ENCODE results near the gene TLR10. TPM values are rescaled to one million over a fixed set of nuclear protein-coding genes. Genes with fewer than 3 reads are reported as not detected.
"Not testable (repeated sequence)": the region's sequence is repeated elsewhere in the genome, so short reads cannot be mapped to it uniquely, and the experiment has no call there.

The TLR10 gene
- total RNA-seq, 1 experiment from 2014 or later: not detected

DNA sequence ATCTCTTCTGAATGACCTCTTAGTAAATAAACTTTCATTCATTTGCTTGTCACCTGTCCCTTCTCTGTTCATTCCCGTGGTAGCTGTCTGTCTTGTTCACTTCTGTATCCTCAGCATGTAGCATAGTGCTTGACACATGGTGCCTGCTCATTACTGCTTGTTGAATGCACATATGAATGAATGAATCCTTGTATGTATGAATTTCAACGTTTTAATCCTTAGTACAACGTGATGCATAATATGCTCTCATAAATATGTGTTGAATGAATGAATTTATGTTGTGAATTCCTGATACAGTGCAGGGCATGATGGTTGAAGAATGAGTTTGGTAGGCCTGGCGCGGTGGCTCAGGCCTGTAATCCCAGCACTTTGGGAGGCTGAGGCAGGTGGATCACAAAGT is 3.0 kb downstream of the TLR10 start:
- H3K4me3 ChIP-seq: no peak overlapping the region
- no peaks in the 10 kb centered on the region for H3K27me3 ChIP-seq
- DNase-seq: no peak
- H3K36me3 ChIP-seq: no peaks in the 10 kb centered on the region
- no peaks in the 10 kb centered on the region for H3K9me3 ChIP-seq

DNA sequence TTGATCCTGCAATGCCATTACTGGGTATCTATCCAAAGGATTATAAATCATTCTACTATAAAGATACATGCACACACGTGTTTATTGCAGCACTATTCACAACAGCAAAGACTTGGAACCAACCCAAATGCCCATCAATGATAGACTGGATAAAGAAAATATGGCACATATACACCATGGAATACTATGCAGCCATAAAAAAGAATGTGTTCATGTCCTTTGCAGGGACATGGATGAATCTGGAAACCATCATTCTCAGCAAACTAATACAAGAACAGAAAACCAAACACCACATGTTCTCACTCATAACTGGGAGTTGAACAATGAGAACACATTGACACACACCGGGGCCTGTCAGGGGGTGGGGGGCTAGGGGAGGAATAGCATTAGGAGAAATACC is 4.9 kb downstream of the TLR10 start:
- not testable (repeated sequence) for H3K9me3 ChIP-seq, DNase-seq

DNA sequence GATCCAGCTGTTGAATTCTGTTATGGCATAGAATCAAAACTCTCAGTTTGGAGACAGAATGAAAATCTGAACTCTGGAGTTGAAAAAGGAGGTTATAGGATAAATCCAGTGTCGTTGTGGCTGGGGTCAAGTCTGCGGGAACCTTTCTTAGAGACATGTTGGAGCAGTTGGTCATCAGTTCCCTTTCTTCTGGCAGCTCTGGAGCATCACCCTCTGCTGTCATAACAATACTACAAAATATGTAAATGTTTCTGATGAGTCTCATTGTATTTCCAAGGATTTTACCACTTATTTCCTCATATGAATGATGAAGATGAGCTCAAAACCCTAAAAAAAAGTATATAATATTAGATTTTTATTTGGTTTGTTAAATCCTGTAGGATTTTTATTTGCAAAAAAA is 7.5 kb downstream of the TLR10 start:
- Histone ChIP-seq H3K4me3 (no peak overlapping the region), H3K9me3 (no peaks in the 10 kb centered on the region), H3K36me3 (no peaks in the 10 kb centered on the region), H3K27me3 (no peaks in the 10 kb centered on the region)
- DNase-seq: no peak

More for the DNA sequence above, 4.9 kb downstream of the TLR10 start:
- H3K36me3 ChIP-seq, H3K4me3 ChIP-seq, H3K27me3 ChIP-seq: not testable (repeated sequence)

DNA sequence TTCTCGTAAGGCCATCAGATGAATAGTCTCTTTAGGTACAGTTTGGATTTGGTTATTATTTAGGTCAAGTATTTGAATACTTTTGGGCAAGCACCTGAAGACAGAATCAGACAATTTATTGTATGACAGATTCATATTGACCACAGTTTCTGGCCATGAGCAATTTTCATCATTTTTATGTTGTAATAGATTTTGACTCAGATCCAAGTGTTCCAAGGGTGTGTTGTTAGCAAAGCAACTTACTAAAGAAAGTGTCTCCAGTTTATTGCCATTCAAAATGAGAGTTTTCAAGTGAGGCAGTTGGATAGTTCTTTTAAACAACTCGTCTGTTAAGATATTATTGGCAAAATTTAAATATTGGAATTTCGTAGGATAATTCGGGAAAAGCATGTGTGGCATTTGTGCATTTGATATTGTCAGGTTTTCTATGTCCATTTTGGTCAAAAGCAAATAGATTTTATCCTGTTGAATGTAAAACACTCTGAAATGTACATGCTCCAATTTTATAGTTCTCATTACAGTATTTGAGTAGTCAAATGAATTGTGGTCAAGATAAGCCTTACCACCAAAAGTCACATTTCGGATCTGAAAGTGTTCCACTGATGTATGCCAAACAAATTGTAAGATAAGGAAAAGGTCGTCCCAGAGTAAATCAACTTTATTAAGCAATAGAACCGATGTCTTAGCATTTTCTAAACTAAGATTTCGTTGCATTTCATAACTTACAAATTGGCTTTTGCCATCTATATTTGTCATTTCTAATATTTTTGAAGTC is 8.4 kb downstream of the TLR10 start:
- no peak for DNase-seq
- Histone ChIP-seq H3K36me3 (no peaks in the 10 kb centered on the region), H3K9me3 (no peaks in the 10 kb centered on the region), H3K27me3 (no peaks in the 10 kb centered on the region), H3K4me3 (no peak overlapping the region)

DNA sequence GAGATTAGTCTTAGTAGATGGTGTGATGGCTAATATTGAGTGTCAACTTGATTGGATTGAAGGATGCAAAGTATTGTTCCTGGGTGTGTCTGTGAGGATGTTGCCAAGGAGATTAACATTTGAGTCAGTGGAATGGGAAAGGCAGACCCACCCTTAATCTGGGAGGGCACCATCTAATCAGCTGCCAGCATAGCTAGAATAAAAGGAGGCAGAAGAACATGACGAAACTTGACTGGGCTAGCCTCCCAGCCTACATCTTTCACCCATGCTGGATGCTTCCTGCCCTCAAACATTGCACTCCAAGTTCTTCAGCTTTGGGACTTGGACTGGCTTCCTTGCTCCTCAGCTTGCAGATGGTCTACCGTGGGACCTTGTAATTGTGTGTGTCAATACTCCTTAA is 12.5 kb downstream of the TLR10 start:
- not testable (repeated sequence) for H3K36me3 ChIP-seq, H3K27me3 ChIP-seq, H3K4me3 ChIP-seq, DNase-seq, H3K9me3 ChIP-seq

DNA sequence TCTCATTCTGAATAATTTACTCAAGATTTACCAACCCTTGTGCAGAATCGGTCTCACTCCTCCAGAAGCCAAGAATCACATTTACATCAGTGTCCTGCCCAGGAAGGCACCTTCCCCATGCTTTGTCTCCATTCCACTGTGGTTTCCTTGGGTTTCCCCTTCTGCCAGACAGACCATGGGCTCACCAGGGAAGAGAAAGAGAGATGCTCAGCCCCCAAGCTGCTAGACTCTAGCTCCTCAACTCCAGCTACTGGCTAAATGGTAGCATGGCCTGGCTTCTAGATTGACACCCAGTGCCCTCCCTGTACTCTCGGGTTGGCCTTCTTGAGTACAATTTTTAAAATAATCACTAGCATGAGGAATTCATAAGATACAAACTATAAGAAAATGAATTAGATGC is 12.9 kb downstream of the TLR10 start:
- no peak for DNase-seq
- no peaks in the 10 kb centered on the region for H3K27me3 ChIP-seq
- H3K9me3 ChIP-seq: no peaks in the 10 kb centered on the region
- no peak overlapping the region for H3K4me3 ChIP-seq
- H3K36me3 ChIP-seq: no peaks in the 10 kb centered on the region

DNA sequence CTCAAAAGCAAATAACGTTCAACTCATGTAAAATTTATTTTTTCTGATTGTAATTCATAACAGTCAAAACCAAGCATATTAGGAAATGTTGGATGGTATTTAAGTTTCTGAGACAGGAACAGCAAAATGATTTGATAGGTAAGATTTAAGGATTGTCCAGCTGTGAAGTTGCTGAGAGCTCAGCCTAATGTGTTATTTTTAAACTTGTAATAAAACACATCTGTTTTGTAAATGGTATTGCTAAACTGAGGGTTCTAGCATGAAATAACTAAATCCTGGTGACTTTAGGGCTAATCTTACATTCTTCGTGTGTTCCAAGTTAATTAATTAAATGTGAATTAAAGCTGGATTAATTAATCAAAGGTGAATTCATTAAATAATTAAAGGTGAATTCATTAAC is 13.3 kb downstream of the TLR10 start:
- H3K4me3 ChIP-seq: no peak overlapping the region
- no peaks in the 10 kb centered on the region for H3K36me3 ChIP-seq
- H3K9me3 ChIP-seq: no peaks in the 10 kb centered on the region
- no peak for DNase-seq
- H3K27me3 ChIP-seq: no peaks in the 10 kb centered on the region

DNA sequence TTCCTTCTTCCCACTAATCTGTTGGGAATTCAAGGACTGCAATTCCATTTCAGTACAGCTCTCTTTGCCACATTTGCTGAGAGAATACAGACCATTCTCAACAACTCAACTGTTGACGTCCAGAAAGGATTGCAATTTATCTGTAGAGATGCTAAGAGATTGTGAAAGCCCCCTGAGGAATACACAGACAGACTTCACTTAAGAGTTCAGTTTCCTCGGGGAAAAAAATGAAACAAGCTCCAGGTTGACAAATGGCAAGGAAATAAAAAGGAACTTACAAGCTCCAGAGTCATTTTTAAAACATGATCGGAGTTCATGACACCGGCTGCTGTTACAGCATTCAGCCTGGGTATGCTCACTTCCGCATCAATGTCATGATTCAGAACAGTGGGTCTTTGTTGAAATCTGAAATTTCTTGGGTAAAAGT is 13.8 kb downstream of the TLR10 start:
- no peaks in the 10 kb centered on the region for H3K27me3 ChIP-seq
- no peak for DNase-seq
- H3K36me3 ChIP-seq: no peaks in the 10 kb centered on the region
- no peak overlapping the region for H3K4me3 ChIP-seq
- no peaks in the 10 kb centered on the region for H3K9me3 ChIP-seq

DNA sequence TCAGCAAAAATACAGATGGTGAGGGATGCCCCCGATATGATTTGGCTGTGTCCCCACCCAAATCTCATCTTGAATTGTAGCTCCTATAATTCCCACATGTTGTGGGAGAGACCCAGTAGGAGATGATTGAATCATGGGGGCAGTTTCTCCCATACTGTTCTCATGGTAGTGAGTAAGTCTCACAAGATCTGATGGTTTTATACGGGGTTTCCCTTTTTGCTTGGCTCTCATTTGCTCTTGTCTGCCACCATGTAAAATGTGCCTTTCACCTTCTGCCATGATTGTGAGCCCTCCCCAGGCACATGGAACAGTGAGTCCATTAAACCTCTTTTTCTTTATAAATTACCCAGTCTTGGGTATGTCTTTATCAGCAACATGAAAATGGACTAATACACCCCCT is 15.8 kb downstream of the TLR10 start:
- not testable (repeated sequence) for H3K27me3 ChIP-seq, H3K4me3 ChIP-seq, DNase-seq, H3K36me3 ChIP-seq, H3K9me3 ChIP-seq

DNA sequence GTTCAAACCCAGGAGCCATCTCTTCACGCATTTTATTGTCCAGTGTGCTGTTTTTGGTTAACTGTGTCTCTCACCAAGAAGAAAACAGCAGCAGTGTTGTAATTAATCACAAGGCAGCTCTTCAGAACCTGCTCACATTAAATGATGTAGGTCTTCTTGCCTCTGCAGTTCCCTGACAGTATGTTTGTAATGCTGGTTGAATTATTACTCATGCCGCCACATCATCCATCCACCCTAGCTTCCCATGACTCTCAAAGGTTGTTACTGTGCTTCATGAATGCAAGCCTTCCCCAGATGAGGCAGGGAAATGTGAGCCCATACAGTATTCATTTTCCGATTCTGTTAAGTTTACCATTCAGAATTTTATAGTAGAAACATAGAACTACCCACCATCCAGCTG is 17.4 kb downstream of the TLR10 start:
- Histone ChIP-seq H3K4me3 (no peak overlapping the region), H3K36me3 (no peaks in the 10 kb centered on the region), H3K27me3 (no peaks in the 10 kb centered on the region), H3K9me3 (no peaks in the 10 kb centered on the region)
- no peak for DNase-seq

DNA sequence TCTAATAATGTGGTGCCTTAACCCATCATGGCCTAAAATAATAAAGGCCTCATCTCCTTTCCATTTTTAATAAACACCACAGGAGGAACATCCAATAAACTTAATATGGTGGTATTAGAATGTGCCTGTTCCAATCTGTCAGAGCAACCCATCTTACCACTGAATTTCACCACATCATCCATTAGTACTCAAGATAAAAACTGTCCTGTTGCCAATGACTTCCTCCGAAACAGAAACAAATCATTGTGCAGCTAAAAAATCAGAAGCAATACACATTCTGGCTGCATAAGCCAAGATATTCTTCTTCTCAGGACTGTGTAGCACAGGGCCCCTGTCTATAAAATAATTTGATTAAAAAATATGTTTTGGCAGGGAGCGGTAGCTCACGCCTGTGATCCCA is 18.5 kb downstream of the TLR10 start:
- Histone ChIP-seq H3K4me3 (no peak overlapping the region), H3K9me3 (no peaks in the 10 kb centered on the region), H3K36me3 (no peaks in the 10 kb centered on the region), H3K27me3 (no peaks in the 10 kb centered on the region)
- no peak for DNase-seq

DNA sequence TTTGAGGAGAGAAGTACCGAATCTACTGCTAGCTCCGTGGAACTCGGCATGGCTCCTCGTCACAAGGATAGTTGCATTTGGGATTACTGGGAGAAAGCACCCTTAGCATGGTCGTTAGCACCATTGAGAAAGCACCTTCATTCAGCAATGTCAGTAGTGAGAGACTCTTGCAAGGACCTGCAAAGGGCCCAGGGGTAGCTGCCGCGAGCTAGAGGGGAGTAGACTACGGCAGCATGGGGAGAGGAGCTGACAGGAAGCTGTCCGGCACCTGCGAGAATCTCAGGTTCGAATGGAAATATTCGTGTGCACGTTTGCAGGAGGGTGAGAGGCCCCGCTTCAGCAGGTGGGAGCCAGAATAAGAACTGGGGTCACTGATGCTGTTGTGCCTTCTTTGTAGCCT is 20.2 kb downstream of the TLR10 start:
- no peaks in the 10 kb centered on the region for H3K27me3 ChIP-seq
- H3K4me3 ChIP-seq: no peak overlapping the region
- no peak for DNase-seq
- no peaks in the 10 kb centered on the region for H3K36me3 ChIP-seq
- H3K9me3 ChIP-seq: no peaks in the 10 kb centered on the region

DNA sequence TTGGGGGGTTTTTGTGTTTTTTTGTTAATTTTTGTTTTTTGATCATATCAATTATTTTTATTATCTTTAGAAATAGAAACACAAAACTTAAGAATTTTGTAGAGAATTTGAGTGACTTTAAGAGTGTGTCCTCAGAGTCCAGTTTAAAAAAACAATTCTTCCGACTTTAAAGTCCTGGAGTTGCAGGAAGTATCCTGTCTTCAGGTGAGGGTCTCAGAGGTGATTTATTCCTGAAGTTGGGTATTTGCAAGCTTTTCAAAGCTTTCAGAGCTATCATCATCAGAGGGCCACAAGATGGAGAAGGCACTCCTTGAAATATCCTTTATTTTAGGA is 23.0 kb downstream of the TLR10 start:
- DNase-seq: no peak
- no peak overlapping the region for H3K4me3 ChIP-seq
- H3K9me3 ChIP-seq: no peaks in the 10 kb centered on the region
- H3K36me3 ChIP-seq: no peaks in the 10 kb centered on the region
- H3K27me3 ChIP-seq: no peaks in the 10 kb centered on the region

DNA sequence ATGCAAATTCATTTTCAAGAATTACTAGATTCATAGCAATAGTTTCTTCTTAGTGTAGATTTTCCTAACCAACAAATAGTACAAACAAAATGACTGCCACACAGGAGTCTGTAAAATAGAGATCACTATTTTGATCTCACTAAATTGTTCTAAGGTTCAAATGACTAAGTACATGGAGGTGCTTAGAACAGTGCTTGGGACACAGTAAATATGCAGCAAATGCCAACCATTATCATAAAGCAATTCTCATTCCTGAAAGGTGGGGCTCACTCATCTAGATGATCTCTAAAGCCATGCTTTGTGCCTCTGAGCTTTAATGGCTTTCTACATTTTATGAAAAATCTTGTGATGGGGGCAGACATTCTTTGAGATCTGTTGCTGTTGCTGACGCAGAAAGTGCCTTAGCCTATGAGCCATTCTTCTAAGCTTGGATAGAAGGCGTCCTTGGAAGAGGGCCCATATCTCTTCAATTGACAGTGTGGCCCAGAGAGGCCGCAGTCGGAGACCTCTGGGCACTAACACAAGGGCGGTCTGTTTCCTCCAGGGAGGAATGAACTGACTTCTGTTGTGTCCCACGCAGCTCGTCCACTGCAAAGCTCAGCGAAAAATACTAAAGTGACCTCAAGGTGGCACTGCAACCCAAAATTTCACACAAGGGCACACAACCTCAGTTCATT is 23.5 kb downstream of the TLR10 start:
- no peak for DNase-seq
- Histone ChIP-seq H3K4me3 (no peak overlapping the region), H3K9me3 (no peaks in the 10 kb centered on the region), H3K27me3 (no peaks in the 10 kb centered on the region), H3K36me3 (no peaks in the 10 kb centered on the region)

DNA sequence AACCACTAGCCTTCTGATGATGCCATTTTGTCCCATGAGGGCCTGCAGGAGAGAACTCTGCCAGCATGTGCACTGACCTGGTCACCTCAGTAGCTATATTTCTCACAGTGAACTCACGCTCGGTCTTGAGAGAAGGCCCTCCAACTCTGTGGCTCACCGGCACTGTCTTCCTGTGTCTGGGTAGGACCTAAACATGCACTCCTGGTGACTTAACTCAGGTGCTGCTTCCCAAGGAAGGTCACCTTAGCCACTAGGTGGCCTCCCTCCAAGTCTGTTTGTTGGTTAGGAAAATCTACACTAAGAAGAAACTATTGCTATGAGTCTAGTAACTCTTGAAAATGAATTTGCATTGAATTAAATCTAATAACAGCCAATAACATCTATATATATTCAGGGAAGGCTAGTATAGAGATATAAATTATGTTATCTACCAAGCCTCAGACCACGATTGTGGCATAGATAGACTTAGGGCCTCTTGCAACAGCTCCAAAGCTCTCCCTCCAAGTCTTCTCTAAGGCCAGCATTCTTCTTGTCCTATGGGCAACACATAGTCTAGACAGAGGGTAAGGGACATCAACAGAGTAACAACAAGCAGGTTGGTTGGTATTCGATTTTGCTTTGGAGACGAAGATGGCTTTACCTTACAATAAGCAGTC is 24.7 kb downstream of the TLR10 start:
- no peak overlapping the region for H3K4me3 ChIP-seq
- H3K27me3 ChIP-seq: no peaks in the 10 kb centered on the region
- H3K9me3 ChIP-seq: no peaks in the 10 kb centered on the region
- H3K36me3 ChIP-seq: no peaks in the 10 kb centered on the region
- DNase-seq: no peak

DNA sequence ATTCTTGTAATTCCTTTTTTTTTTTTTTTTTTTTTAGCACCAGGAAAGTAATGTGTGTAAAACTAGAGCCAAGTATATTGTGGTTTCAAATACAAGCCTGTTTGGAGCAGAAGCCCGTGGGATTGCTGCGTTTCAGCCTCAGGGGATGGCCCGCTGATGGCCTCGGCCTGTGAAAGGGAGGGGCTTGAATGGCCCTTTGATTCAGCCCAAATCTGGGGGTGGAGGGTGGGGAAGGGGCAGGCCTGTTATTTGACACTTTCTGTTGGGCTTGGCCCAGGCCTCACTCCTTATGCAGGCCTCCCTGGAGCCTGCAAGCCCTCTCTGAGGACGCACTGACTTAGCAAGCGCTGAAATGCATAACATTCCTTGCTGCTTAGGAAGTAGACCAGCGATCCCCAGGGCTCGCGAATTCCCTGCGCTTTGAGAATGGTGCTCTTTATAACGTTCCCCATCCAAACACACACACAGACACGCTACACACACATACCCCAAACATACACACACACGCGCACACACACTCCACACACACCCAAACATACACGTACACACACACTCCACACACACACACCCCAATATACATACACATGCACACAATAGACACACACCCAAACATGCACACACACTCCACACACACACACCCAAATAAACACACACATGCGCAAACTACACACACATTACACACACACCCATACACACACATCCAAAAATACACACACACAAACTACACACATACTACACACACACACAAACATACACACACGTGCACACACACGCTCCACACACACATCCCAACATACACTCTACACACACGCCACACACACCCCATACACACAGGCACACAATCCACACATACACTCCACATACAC is 29.6 kb downstream of the TLR10 start:
- Histone ChIP-seq H3K4me3 (no peak overlapping the region), H3K27me3 (no peaks in the 10 kb centered on the region), H3K36me3 (no peaks in the 10 kb centered on the region), H3K9me3 (no peaks in the 10 kb centered on the region)
- peak; percentile 93 for DNase-seq

DNA sequence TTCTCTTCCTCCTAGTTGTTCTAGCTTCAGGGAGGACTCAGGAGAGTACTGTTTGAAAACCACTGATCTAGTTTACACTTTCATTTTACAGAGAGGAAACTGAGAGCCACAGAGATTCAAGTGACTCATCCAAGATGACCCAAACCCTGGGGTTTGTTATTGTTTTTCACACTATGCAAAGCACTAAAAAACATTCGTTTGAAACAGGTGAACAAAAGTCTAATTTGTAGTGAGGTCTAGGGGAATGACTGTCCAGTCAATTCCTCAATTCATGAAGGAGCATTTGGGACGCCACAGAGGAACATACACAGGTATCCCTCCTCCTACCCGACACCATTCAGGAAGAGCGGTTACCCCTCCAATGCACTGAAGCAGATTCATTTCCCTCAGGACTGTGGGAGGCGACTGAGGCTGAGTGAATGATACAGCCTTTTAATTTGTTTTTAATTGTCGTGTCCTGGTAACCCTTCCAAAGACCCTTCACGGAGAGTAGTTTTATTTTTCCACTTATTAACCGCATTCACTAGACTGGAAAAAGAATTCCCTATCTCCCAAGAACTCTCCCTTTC is 30.3 kb downstream of the TLR10 start:
- no peak for DNase-seq
- Histone ChIP-seq H3K9me3 (no peaks in the 10 kb centered on the region), H3K36me3 (no peaks in the 10 kb centered on the region), H3K27me3 (no peaks in the 10 kb centered on the region), H3K4me3 (no peak overlapping the region)
